ENCODE results near the gene MT1E. TPM values are rescaled to one million over a fixed set of nuclear protein-coding genes. Genes with fewer than 3 reads are reported as not detected.

Gene MT1E
- total and polyA plus RNA-seq, 11 donors = 33.3 to 192 (median 103) TPM

DNA sequence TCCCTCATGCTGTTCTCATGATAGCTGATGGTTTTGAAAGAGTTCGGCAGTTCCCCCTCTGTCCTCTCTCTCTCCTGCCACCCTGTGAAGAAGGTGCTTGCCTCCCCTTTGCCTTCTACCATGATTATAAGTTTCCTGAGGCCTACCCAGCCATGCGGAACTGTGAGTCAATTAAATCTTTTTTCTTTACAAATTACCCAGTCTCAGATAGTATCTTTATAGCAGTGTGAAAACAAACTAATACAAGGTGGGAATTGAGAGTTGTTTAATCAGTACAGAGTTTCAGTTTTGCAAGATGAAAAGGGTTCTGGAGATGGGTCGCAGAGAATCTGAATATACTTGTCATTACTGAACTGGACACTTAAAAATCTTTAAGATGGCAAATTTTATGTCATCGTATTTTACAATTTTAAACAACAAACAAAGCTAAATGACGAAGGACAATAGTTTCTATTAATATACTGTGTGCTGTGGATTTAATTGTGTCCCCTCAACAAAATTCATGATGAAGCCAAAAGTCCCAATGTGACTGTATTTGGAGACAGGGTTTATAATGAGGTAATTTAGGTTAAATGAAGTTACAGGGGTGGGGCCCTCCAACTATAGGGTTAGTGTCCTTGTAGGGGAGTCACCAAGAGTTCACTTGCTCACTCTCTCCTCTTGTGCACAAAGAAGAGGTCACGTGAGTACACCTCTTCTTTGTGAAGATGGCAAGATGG is 31.8 kb upstream of the MT1E start:
- TF ChIP-seq, protein P1, sequence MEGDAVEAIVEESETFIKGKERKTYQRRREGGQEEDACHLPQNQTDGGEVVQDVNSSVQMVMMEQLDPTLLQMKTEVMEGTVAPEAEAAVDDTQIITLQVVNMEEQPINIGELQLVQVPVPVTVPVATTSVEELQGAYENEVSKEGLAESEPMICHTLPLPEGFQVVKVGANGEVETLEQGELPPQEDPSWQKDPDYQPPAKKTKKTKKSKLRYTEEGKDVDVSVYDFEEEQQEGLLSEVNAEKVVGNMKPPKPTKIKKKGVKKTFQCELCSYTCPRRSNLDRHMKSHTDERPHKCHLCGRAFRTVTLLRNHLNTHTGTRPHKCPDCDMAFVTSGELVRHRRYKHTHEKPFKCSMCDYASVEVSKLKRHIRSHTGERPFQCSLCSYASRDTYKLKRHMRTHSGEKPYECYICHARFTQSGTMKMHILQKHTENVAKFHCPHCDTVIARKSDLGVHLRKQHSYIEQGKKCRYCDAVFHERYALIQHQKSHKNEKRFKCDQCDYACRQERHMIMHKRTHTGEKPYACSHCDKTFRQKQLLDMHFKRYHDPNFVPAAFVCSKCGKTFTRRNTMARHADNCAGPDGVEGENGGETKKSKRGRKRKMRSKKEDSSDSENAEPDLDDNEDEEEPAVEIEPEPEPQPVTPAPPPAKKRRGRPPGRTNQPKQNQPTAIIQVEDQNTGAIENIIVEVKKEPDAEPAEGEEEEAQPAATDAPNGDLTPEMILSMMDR (IDR thresholded peaks at IDR 0.05) = no peak
- no peak for TF ChIP-seq POLR2A (IDR thresholded peaks at IDR 0.05)
- peaks cover 0 to 7% (median 0%) of the 10 kb centered on the region in 12 donors for H3K9me3 ChIP-seq
- no peak for ATAC-seq
- no peak overlapping the region for H3K4me3 ChIP-seq
- H3K27me3 ChIP-seq = peaks cover 4 to 23% (median 14%) of the 10 kb centered on the region in 9 donors
- WGBS, 4 donors = 79 to 93% (median 88%) methylated on average over 6 of the region's 6 CpGs
- no peak for DNase-seq
- intact Hi-C loops (cut with DNase I) = no loop called here
- H3K27ac ChIP-seq = no peak overlapping the region
- H3K36me3 ChIP-seq = no peaks in the 10 kb centered on the region
- H3K4me1 ChIP-seq = peaks cover 0 to 12% (median 2%) of the 10 kb centered on the region in 12 donors

DNA sequence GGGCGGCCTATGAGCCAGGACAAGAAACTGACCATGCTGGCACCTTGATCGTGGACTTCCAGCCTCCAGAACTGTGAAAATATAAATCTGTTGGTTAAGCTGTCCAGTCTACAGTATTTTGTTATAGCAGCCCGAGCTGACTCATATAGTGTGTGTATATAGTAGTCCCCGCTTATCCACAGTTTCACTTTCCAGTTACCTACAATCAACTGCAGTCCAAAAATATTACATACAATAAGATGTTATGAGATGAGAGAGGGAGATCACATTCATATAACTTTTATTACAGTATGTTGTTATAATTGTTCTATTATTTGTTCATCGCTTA is 31.3 kb upstream of the MT1E start:
- H3K27me3 ChIP-seq = peaks cover 4 to 18% (median 9%) of the 10 kb centered on the region in 9 donors
- ATAC-seq (no peak), DNase-seq (no peak)
- no peak overlapping the region for H3K4me3 ChIP-seq
- TF ChIP-seq, protein P1 (IDR thresholded peaks at IDR 0.05) = no peak
- no peak for TF ChIP-seq POLR2A (IDR thresholded peaks at IDR 0.05)
- H3K27ac ChIP-seq = no peak overlapping the region
- intact Hi-C loops (cut with DNase I) = no loop called here
- peaks cover 0 to 7% (median 0%) of the 10 kb centered on the region in 12 donors for H3K9me3 ChIP-seq
- 80 to 94% (median 90%) methylated on average over 5 of the region's 5 CpGs for WGBS, 4 donors
- H3K36me3 ChIP-seq = no peaks in the 10 kb centered on the region
- peaks cover 0 to 8% (median 0%) of the 10 kb centered on the region in 12 donors for H3K4me1 ChIP-seq

DNA sequence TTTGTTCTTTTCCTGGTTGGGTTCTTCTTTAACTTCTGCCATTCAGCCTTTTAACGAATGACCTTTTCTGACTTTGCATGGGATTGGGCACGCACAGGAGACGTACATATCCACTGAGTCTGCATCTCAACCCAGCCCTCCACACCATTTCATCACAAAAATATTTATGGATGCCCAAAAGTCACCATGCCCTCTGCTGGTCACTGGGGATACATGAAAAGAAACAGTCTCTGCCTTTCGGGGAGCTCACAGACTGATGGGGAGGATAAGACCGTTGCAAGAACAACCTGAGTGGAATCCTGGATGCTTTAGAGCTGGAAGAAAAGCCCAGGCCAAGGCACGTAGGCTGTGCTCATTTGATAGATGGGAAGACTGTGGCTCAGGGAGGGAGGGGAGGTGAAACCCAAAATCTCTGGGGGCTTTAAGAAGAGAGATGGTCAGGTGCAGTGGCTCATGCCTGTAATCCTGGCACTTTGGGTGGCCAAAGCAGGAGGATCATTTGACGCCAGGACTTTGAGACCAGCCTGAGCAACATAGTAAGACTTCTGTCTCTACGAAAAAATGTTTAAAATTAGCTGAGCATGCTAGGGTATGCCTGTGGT is 25.1 kb upstream of the MT1E start:
- no peak for TF ChIP-seq POLR2A (IDR thresholded peaks at IDR 0.05)
- TF ChIP-seq, protein P1 (IDR thresholded peaks at IDR 0.05) = peak; percentile 36 to 61 (median 50)
- H3K27ac ChIP-seq = no peak overlapping the region
- peak in 2 of 4 donors; percentile 31 to 46 for ATAC-seq
- peaks cover 0 to 3% (median 0%) of the 10 kb centered on the region in 12 donors for H3K4me1 ChIP-seq
- intact Hi-C loops (cut with DNase I) = loop anchor here (1.0 to 10.0 kb wide), 9 partner anchors 24 to 184 kb away; no protein-coding TSS in a partner anchor
- H3K36me3 ChIP-seq = no peaks in the 10 kb centered on the region
- no peak for DNase-seq
- H3K27me3 ChIP-seq = peaks cover 0 to 4% (median 0%) of the 10 kb centered on the region in 9 donors
- WGBS, 4 donors = 28 to 38% (median 34%) methylated on average over 8 of the region's 8 CpGs
- H3K9me3 ChIP-seq = no peaks in the 10 kb centered on the region
- no peak overlapping the region for H3K4me3 ChIP-seq

DNA sequence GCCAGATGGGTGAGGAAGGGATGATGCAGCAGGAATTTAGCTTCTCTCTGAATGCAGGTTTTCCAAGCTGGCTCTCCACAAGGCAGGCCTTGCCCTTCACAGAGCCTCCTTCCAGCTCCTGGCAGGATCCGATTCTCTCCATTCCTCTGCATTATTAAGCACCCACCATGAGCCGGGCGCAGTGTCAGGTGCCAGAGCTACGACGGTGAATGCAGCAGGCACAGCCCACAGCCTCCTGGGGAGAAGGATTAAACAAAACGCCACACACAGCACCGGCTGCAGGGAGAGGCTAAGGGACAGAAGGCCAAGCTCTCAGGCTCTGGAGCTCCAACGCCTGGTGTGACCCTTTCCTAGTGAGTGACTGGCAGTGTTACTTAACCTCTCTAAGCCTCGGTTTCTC is 24.3 kb upstream of the MT1E start:
- H3K4me1 ChIP-seq = peaks cover 0 to 11% (median 4%) of the 10 kb centered on the region in 12 donors
- WGBS, 4 donors = 62 to 73% (median 64%) methylated on average over 9 of the region's 9 CpGs
- H3K27me3 ChIP-seq = peaks cover 0 to 4% (median 0%) of the 10 kb centered on the region in 9 donors
- no peaks in the 10 kb centered on the region for H3K36me3 ChIP-seq
- H3K9me3 ChIP-seq = no peaks in the 10 kb centered on the region
- intact Hi-C loops (cut with DNase I) = loop anchor here (2.0 to 10.0 kb wide), 8 partner anchors 25 to 183 kb away; no protein-coding TSS in a partner anchor
- H3K4me3 ChIP-seq = no peak overlapping the region
- DNase-seq (no peak), ATAC-seq (no peak)
- no peak overlapping the region for H3K27ac ChIP-seq
- TF ChIP-seq, protein P1 (IDR thresholded peaks at IDR 0.05) = no peak
- no peak for TF ChIP-seq POLR2A (IDR thresholded peaks at IDR 0.05)
